ENCODE measurements around the gene RAB11B. TPM values are rescaled to one million over a fixed set of nuclear protein-coding genes. Genes with fewer than 3 reads are reported as not detected.
"Not testable (repeated sequence)": the region's sequence is repeated elsewhere in the genome, so short reads cannot be mapped to it uniquely, and the experiment has no call there.

Gene RAB11B
- total RNA-seq, 1 donor from 2014 or later = 101 TPM

- DNase-seq (peak; percentile 13), ATAC-seq (no peak)
- H3K4me3 ChIP-seq = no peak overlapping the region
- no peaks in the 10 kb centered on the region for H3K27me3 ChIP-seq (ENCODE audit: low read depth)
- TF ChIP-seq CTCF (IDR thresholded peaks at IDR 0.05) = no peak
- peaks cover 31% of the 10 kb centered on the region for H3K4me1 ChIP-seq
- H3K27ac ChIP-seq = no peak overlapping the region
- intact Hi-C loops (cut with DNase I) = no loop called here
- no peaks in the 10 kb centered on the region for H3K9me3 ChIP-seq
- peaks cover 28% of the 10 kb centered on the region for H3K36me3 ChIP-seq
Measured at GRCh38 chr19:8370176-8371010, 19.8 kb upstream of the RAB11B start.

GRCh38 chr19:8371011-8371804 lies 19.0 kb upstream of the RAB11B start:
- peaks cover 24% of the 10 kb centered on the region for H3K4me1 ChIP-seq
- intact Hi-C loops (cut with DNase I) = no loop called here
- no peaks in the 10 kb centered on the region for H3K27me3 ChIP-seq (ENCODE audit: low read depth)
- no peak for ATAC-seq
- peak; percentile 43 for DNase-seq
- no peak for TF ChIP-seq CTCF (IDR thresholded peaks at IDR 0.05)
- H3K36me3 ChIP-seq = peaks cover 28% of the 10 kb centered on the region
- no peaks in the 10 kb centered on the region for H3K9me3 ChIP-seq
- no peak overlapping the region for H3K4me3 ChIP-seq
- H3K27ac ChIP-seq = no peak overlapping the region

- no peak overlapping the region for H3K27ac ChIP-seq
Measured at GRCh38 chr19:8373867-8374813, 16.0 kb upstream of the RAB11B start.

GRCh38 chr19:8375766-8376165 lies 14.4 kb upstream of the RAB11B start:
- H3K27me3 ChIP-seq (ENCODE audit: low read depth); intact Hi-C loops (cut with DNase I); H3K27ac ChIP-seq; ATAC-seq; H3K4me3 ChIP-seq; H3K9me3 ChIP-seq; H3K4me1 ChIP-seq: not testable (repeated sequence)
- H3K36me3 ChIP-seq = peaks cover 21% of the 10 kb centered on the region
- peak; percentile 37 for DNase-seq

More at GRCh38 chr19:8373867-8374813, 16.0 kb upstream of the RAB11B start:
- peak; percentile 42 for DNase-seq
- intact Hi-C loops (cut with DNase I) = no loop called here
- no peaks in the 10 kb centered on the region for H3K4me1 ChIP-seq
- H3K9me3 ChIP-seq = no peaks in the 10 kb centered on the region
- ATAC-seq = peak; percentile 23 to 31
- H3K4me3 ChIP-seq = no peak overlapping the region
- no peaks in the 10 kb centered on the region for H3K27me3 ChIP-seq (ENCODE audit: low read depth)
- peaks cover 25% of the 10 kb centered on the region for H3K36me3 ChIP-seq
- no peak for TF ChIP-seq CTCF (IDR thresholded peaks at IDR 0.05)

GRCh38 chr19:8376373-8376974 lies 13.7 kb upstream of the RAB11B start:
- H3K4me3 ChIP-seq; intact Hi-C loops (cut with DNase I): not testable (repeated sequence)

GRCh38 chr19:8377598-8377997 lies 12.6 kb upstream of the RAB11B start:
- Histone ChIP-seq H3K36me3 (peaks cover 12% of the 10 kb centered on the region), H3K27me3 (ENCODE audit: low read depth) (no peaks in the 10 kb centered on the region), H3K9me3 (no peaks in the 10 kb centered on the region), H3K4me3 (no peak overlapping the region), H3K4me1 (no peaks in the 10 kb centered on the region), H3K27ac (no peak overlapping the region)
- no peak for ATAC-seq
- intact Hi-C loops (cut with DNase I) = no loop called here
- no peak for TF ChIP-seq CTCF (IDR thresholded peaks at IDR 0.05)
- peak; percentile 13 for DNase-seq

More at GRCh38 chr19:8376373-8376974, 13.7 kb upstream of the RAB11B start:
- not testable (repeated sequence) for H3K4me1 ChIP-seq; ATAC-seq; H3K27ac ChIP-seq; H3K9me3 ChIP-seq; H3K27me3 ChIP-seq (ENCODE audit: low read depth)
- peak; percentile 2 for DNase-seq
- H3K36me3 ChIP-seq = peaks cover 14% of the 10 kb centered on the region

GRCh38 chr19:8379156-8379891 lies 10.8 kb upstream of the RAB11B start:
- intact Hi-C loops (cut with DNase I); H3K4me1 ChIP-seq; H3K27ac ChIP-seq; H3K36me3 ChIP-seq; H3K4me3 ChIP-seq; H3K27me3 ChIP-seq (ENCODE audit: low read depth); ATAC-seq; H3K9me3 ChIP-seq: not testable (repeated sequence)
- peak; percentile 3 for DNase-seq

GRCh38 chr19:8384569-8384968 lies 5.6 kb upstream of the RAB11B start:
- ATAC-seq; H3K27me3 ChIP-seq (ENCODE audit: low read depth); H3K36me3 ChIP-seq; DNase-seq; H3K9me3 ChIP-seq; intact Hi-C loops (cut with DNase I); H3K27ac ChIP-seq; H3K4me3 ChIP-seq: not testable (repeated sequence)
- H3K4me1 ChIP-seq = peaks cover 31% of the 10 kb centered on the region
